Epithelial cell of proximal tubule (primary cell): ENCODE measurements around the gene BAIAP2. TPM values are rescaled to one million over a fixed set of nuclear protein-coding genes. Genes with fewer than 3 reads are reported as not detected.
A peak's percentile ranks its signal among the peaks of the same experiment; 100 is the strongest.

ENCODE experiments used
- DNase-seq: peaks from one replicate; pipeline ENCODE4 v3.0.0-alpha.2; 2011; ENCODE audit warnings: low read depth
- H3K4me3 ChIP-seq: 2 replicates; pipeline ENCODE4 v1.5.1; 2011; ENCODE audit warnings: low read depth, mild to moderate bottlenecking, low read length
- CTCF ChIP-seq: conservative IDR thresholded peaks from 2 replicates; pipeline ENCODE4 v1.5.1; 2012; ENCODE audit warnings: low read depth, mild to moderate bottlenecking, low read length
- total RNA-seq: library from RNA; depleted of rRNA; stranded (reverse); fragments of >200 nt; gene quantifications from 2 replicates; pipeline ENCODE4 v1.2.3, GENCODE V29; 2015

BAIAP2 gene
- total RNA-seq, 1 donor from 2014 or later = 44.0 TPM

GRCh38 chr17:81116704-81117103 lies 81.8 kb downstream of the BAIAP2 start:
- no peak for DNase-seq
- TF ChIP-seq CTCF = no peak
- no peak overlapping the region for H3K4me3 ChIP-seq

GRCh38 chr17:81117672-81118198 lies 82.8 kb downstream of the BAIAP2 start:
- no peak for TF ChIP-seq CTCF
- H3K4me3 ChIP-seq = no peak overlapping the region
- no peak for DNase-seq

- H3K4me3 ChIP-seq = peak overlapping the region; percentile 49
- TF ChIP-seq CTCF = no peak
- no peak for DNase-seq
Observed at GRCh38 chr17:81118308-81119221, 83.6 kb downstream of the BAIAP2 start.

- H3K4me3 ChIP-seq = peak overlapping the region; percentile 49
- no peak for TF ChIP-seq CTCF
- peak; percentile 35 for DNase-seq
Observed at GRCh38 chr17:81119223-81120148, 84.5 kb downstream of the BAIAP2 start.

GRCh38 chr17:81120149-81120484 lies 85.2 kb downstream of the BAIAP2 start:
- H3K4me3 ChIP-seq = no peak overlapping the region
- TF ChIP-seq CTCF = no peak
- DNase-seq = no peak

- TF ChIP-seq CTCF = no peak
- no peak for DNase-seq
- no peak overlapping the region for H3K4me3 ChIP-seq
Observed at GRCh38 chr17:81120695-81121621, 86.0 kb downstream of the BAIAP2 start.
